Stimulated activated memory B cell treated with anti-CD40 and anti-IgM and Interleukin-4, amounts not matched to agents 10 μg/mL and 1 μg/mL and 100 μg/mL, for 72 hours (primary cell): ENCODE results near the gene MRGPRD.

Experiments
- ATAC-seq: fragments of 150-1000 bp; cut with Tn5 transposase; 2 replicates; pipeline ENCODE4 v1.10.0; 2021
- H3K27ac Mint-ChIP-seq: one replicate; pipeline ENCODE4 v1.8.0; 2022; ENCODE audit warnings: mild to moderate bottlenecking, mixed read lengths
- H3K27me3 Mint-ChIP-seq: one replicate; pipeline ENCODE4 v1.8.0; 2022; ENCODE audit warnings: mixed read lengths
- H3K36me3 Mint-ChIP-seq: one replicate; pipeline ENCODE4 v1.8.0; 2022; ENCODE audit warnings: mixed read lengths
- H3K4me1 Mint-ChIP-seq: one replicate; pipeline ENCODE4 v1.8.0; 2022; ENCODE audit warnings: mixed read lengths
- H3K4me3 Mint-ChIP-seq: one replicate; pipeline ENCODE4 v1.8.0; 2022; ENCODE audit warnings: mild to moderate bottlenecking, moderate library complexity, mixed read lengths
- H3K9me3 Mint-ChIP-seq: one replicate; pipeline ENCODE4 v1.8.0; 2022; ENCODE audit warnings: mixed read lengths

Gene MRGPRD

GRCh38 chr11:68938816-68939582, 41.8 kb downstream of the MRGPRD start:
- Mint-ChIP-seq H3K9me3 (no peaks in the 10 kb centered on the region), H3K27me3 (no peaks in the 10 kb centered on the region), H3K4me3 (no peak overlapping the region), H3K27ac (no peak overlapping the region), H3K36me3 (peaks cover 51% of the 10 kb centered on the region), H3K4me1 (peaks cover 13% of the 10 kb centered on the region)
- ATAC-seq: no peak

GRCh38 chr11:68938088-68938487, 42.7 kb downstream of the MRGPRD start:
- H3K27me3 Mint-ChIP-seq: no peaks in the 10 kb centered on the region
- H3K36me3 Mint-ChIP-seq: peaks cover 51% of the 10 kb centered on the region
- no peak overlapping the region for H3K27ac Mint-ChIP-seq
- peaks cover 6% of the 10 kb centered on the region for H3K4me1 Mint-ChIP-seq
- H3K9me3 Mint-ChIP-seq: no peaks in the 10 kb centered on the region
- H3K4me3 Mint-ChIP-seq: no peak overlapping the region
- no peak for ATAC-seq

- no peak overlapping the region for H3K27ac Mint-ChIP-seq
- no peak for ATAC-seq
- H3K9me3 Mint-ChIP-seq: no peaks in the 10 kb centered on the region
- H3K27me3 Mint-ChIP-seq: no peaks in the 10 kb centered on the region
- H3K36me3 Mint-ChIP-seq: peaks cover 54% of the 10 kb centered on the region
- no peaks in the 10 kb centered on the region for H3K4me1 Mint-ChIP-seq
- H3K4me3 Mint-ChIP-seq: no peak overlapping the region
Observed at GRCh38 chr11:68936676-68937620, 43.8 kb downstream of the MRGPRD start.

GRCh38 chr11:68936358-68936636, 44.5 kb downstream of the MRGPRD start:
- Mint-ChIP-seq H3K4me1 (no peaks in the 10 kb centered on the region), H3K36me3 (peaks cover 58% of the 10 kb centered on the region), H3K4me3 (no peak overlapping the region), H3K27me3 (no peaks in the 10 kb centered on the region), H3K9me3 (no peaks in the 10 kb centered on the region), H3K27ac (no peak overlapping the region)
- ATAC-seq: no peak

- Mint-ChIP-seq H3K27me3 (no peaks in the 10 kb centered on the region), H3K4me3 (no peak overlapping the region), H3K4me1 (no peaks in the 10 kb centered on the region), H3K36me3 (peaks cover 56% of the 10 kb centered on the region), H3K9me3 (no peaks in the 10 kb centered on the region), H3K27ac (no peak overlapping the region)
- no peak for ATAC-seq
Observed at GRCh38 chr11:68935516-68936357, 45.0 kb downstream of the MRGPRD start.

- no peak for ATAC-seq
- Mint-ChIP-seq H3K4me1 (no peaks in the 10 kb centered on the region), H3K9me3 (no peaks in the 10 kb centered on the region), H3K27ac (no peak overlapping the region), H3K27me3 (no peaks in the 10 kb centered on the region), H3K4me3 (no peak overlapping the region), H3K36me3 (peaks cover 57% of the 10 kb centered on the region)
Observed at GRCh38 chr11:68935066-68935465, 45.7 kb downstream of the MRGPRD start.

- Mint-ChIP-seq H3K27me3 (no peaks in the 10 kb centered on the region), H3K4me3 (no peak overlapping the region), H3K36me3 (peaks cover 60% of the 10 kb centered on the region), H3K27ac (no peak overlapping the region), H3K9me3 (no peaks in the 10 kb centered on the region), H3K4me1 (no peaks in the 10 kb centered on the region)
- no peak for ATAC-seq
Observed at GRCh38 chr11:68934666-68935065, 46.1 kb downstream of the MRGPRD start.

- no peak overlapping the region for H3K27ac Mint-ChIP-seq
- no peaks in the 10 kb centered on the region for H3K4me1 Mint-ChIP-seq
- peaks cover 60% of the 10 kb centered on the region for H3K36me3 Mint-ChIP-seq
- no peak for ATAC-seq
- H3K9me3 Mint-ChIP-seq: no peaks in the 10 kb centered on the region
- H3K27me3 Mint-ChIP-seq: no peaks in the 10 kb centered on the region
- no peak overlapping the region for H3K4me3 Mint-ChIP-seq
Observed at GRCh38 chr11:68934321-68934645, 46.5 kb downstream of the MRGPRD start.

GRCh38 chr11:68933605-68934320, 47.0 kb downstream of the MRGPRD start:
- Mint-ChIP-seq H3K4me1 (no peaks in the 10 kb centered on the region), H3K36me3 (peaks cover 60% of the 10 kb centered on the region), H3K27ac (no peak overlapping the region), H3K27me3 (no peaks in the 10 kb centered on the region), H3K9me3 (no peaks in the 10 kb centered on the region), H3K4me3 (no peak overlapping the region)
- ATAC-seq: no peak

GRCh38 chr11:68932933-68933577, 47.7 kb downstream of the MRGPRD start:
- no peak for ATAC-seq
- Mint-ChIP-seq H3K9me3 (no peaks in the 10 kb centered on the region), H3K4me1 (no peaks in the 10 kb centered on the region), H3K36me3 (peaks cover 58% of the 10 kb centered on the region), H3K27ac (no peak overlapping the region), H3K27me3 (no peaks in the 10 kb centered on the region), H3K4me3 (no peak overlapping the region)

- H3K4me3 Mint-ChIP-seq: no peak overlapping the region
- peaks cover 7% of the 10 kb centered on the region for H3K4me1 Mint-ChIP-seq
- H3K27me3 Mint-ChIP-seq: no peaks in the 10 kb centered on the region
- ATAC-seq: no peak
- no peak overlapping the region for H3K27ac Mint-ChIP-seq
- no peaks in the 10 kb centered on the region for H3K9me3 Mint-ChIP-seq
- peaks cover 58% of the 10 kb centered on the region for H3K36me3 Mint-ChIP-seq
Observed at GRCh38 chr11:68932358-68932757, 48.4 kb downstream of the MRGPRD start.

- no peaks in the 10 kb centered on the region for H3K9me3 Mint-ChIP-seq
- H3K27me3 Mint-ChIP-seq: no peaks in the 10 kb centered on the region
- no peak overlapping the region for H3K27ac Mint-ChIP-seq
- peaks cover 11% of the 10 kb centered on the region for H3K4me1 Mint-ChIP-seq
- H3K4me3 Mint-ChIP-seq: no peak overlapping the region
- ATAC-seq: no peak
- peaks cover 58% of the 10 kb centered on the region for H3K36me3 Mint-ChIP-seq
Observed at GRCh38 chr11:68931911-68932310, 48.9 kb downstream of the MRGPRD start.

- H3K9me3 Mint-ChIP-seq: no peaks in the 10 kb centered on the region
- no peak overlapping the region for H3K27ac Mint-ChIP-seq
- H3K27me3 Mint-ChIP-seq: no peaks in the 10 kb centered on the region
- H3K36me3 Mint-ChIP-seq: peaks cover 61% of the 10 kb centered on the region
- H3K4me1 Mint-ChIP-seq: peaks cover 12% of the 10 kb centered on the region
- ATAC-seq: no peak
- H3K4me3 Mint-ChIP-seq: no peak overlapping the region
Observed at GRCh38 chr11:68930991-68931855, 49.6 kb downstream of the MRGPRD start.
